Gastrocnemius medialis (tissue), 4 donors: ENCODE results near the gene VPS37D. TPM values are rescaled to one million over a fixed set of nuclear protein-coding genes. Genes with fewer than 3 reads are reported as not detected.

ENCODE experiments used
- ATAC-seq, 2 donors: fragments of 150-250 bp; one replicate each; pipeline ENCODE4 v1.9.1; 2016
- DNase-seq, 2 donors: peaks; one replicate each; pipeline ENCODE4 v3.0.0-alpha.2; 2019
- H3K27ac ChIP-seq, 4 donors: fragments of 200-600 bp; sonication (generic); 1 replicate in 1 of 4; 2 replicates in 3 of 4; pipeline ENCODE4 v1.5.1; 2016 to 2018; ENCODE audit warnings: mild to moderate bottlenecking in 2 of 4, moderate library complexity in 1 of 4
- H3K27me3 ChIP-seq, 3 donors: fragments of 200-600 bp; sonication (generic) in 2 of 3; 1 replicate in 1 of 3; 2 replicates in 2 of 3; pipeline versions ENCODE4 v1.5.1 to v1.6.0; 2016 to 2019; ENCODE audit warnings: mild to moderate bottlenecking in 1 of 3, moderate library complexity in 1 of 3
- H3K36me3 ChIP-seq, 2 donors: fragments of 200-600 bp; sonication (generic) in 1 of 2; one replicate each; pipeline ENCODE4 v1.5.1; 2017 to 2018
- H3K4me1 ChIP-seq, 2 donors: fragments of 200-600 bp; sonication (generic) in 1 of 2; one replicate each; pipeline ENCODE4 v1.5.1; 2016 to 2017; ENCODE audit warnings: mild to moderate bottlenecking in 2 of 2
- H3K4me3 ChIP-seq, 4 donors: fragments of 200-600 bp; sonication (generic) in 3 of 4; 1 replicate in 1 of 4; 2 replicates in 3 of 4; pipeline ENCODE4 v1.5.1; 2016 to 2019; ENCODE audit warnings: mild to moderate bottlenecking in 2 of 4
- H3K9me3 ChIP-seq, 3 donors: fragments of 200-600 bp; sonication (generic) in 2 of 3; 1 replicate in 1 of 3; 2 replicates in 2 of 3; pipeline ENCODE4 v1.5.1; 2016 to 2019
- CTCF ChIP-seq, 5 experiments: fragments of 450-650 bp in 3 of 5; fragments of 200-600 bp in 2 of 5; sonication (generic) in 2 of 5; IDR thresholded peaks in 4 of 5; conservative IDR thresholded peaks in 1 of 5; 1 replicate in 4 of 5; 2 replicates in 1 of 5; pipeline ENCODE4 v1.5.1; 2016 to 2019; ENCODE audit warnings: antibody characterized with exemption in 5 of 5, mild to moderate bottlenecking in 3 of 5, moderate library complexity in 3 of 5
- POLR2A ChIP-seq, 2 donors: fragments of 450-650 bp; IDR thresholded peaks; one replicate each; pipeline ENCODE4 v1.6.1; 2017; ENCODE audit warnings: antibody characterized with exemption in 2 of 2, mild to moderate bottlenecking in 2 of 2, moderate library complexity in 2 of 2
- in situ Hi-C, 4 donors: fragments of 200-750 bp; cut with MboI; loops; one replicate each; pipeline versions ENCODE4 v1.15.0 to v1.8.0; 2017; ENCODE audit warnings: low sequenced_read_pairs in 4 of 4
- intact Hi-C: fragments of 100-400 bp; cut with DNase I; formaldehyde crosslinking; loops from one replicate; pipeline ENCODE4 v1.15.1; 2023; ENCODE audit warnings: low total_unique reads
- total RNA-seq, 4 donors: library from RNA; depleted of rRNA; stranded (reverse); fragments of >200 nt; gene quantifications; one replicate each; pipeline versions ENCODE4 v1.1.0 to v1.2.3, GENCODE V29; 2016

The VPS37D gene
- total RNA-seq, 4 donors from 2014 or later = 0.64 to 2.5 (median 1.4) TPM

DNA sequence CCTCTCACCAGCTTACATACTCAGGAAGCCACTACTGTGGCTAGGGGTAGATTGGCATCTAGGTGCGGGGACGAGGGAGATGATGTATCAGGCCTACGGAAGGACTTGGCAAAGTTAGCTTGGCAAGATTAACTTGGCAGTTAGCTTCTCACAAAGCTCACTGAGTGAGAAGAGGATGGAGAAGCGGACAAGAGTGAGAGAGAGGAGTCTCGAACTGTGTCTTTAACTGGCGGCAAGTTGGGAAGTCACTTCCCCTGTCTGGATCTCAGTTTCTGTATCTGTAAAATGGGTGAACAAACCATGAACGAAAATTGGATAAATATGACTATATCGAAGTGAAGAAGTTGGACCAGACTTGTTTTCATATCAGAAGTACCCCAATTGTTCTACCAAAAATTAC is 33.8 kb upstream of the VPS37D start:
- Histone ChIP-seq H3K4me1 (no peaks in the 10 kb centered on the region), H3K9me3 (no peaks in the 10 kb centered on the region), H3K27me3 (peaks cover 8 to 17% (median 8%) of the 10 kb centered on the region in 3 donors), H3K27ac (no peak overlapping the region), H3K36me3 (no peaks in the 10 kb centered on the region), H3K4me3 (no peak overlapping the region)
- intact Hi-C loops = no loop called here
- ATAC-seq = no peak
- DNase-seq = no peak
- no peak for TF ChIP-seq CTCF (IDR thresholded peaks at IDR 0.05 in 4 of 5, conservative IDR thresholded peaks at IDR 0.05 in 1 of 5)
- TF ChIP-seq POLR2A (IDR thresholded peaks at IDR 0.05) = no peak
- in situ Hi-C loops = no loop called here

GRCh38 chr7:73635428-73636200 is 32.0 kb upstream of the VPS37D start:
- Histone ChIP-seq H3K27me3 (peaks cover 0 to 9% (median 8%) of the 10 kb centered on the region in 3 donors), H3K9me3 (no peaks in the 10 kb centered on the region), H3K4me1 (no peaks in the 10 kb centered on the region), H3K36me3 (no peaks in the 10 kb centered on the region), H3K27ac (no peak overlapping the region), H3K4me3 (no peak overlapping the region)
- intact Hi-C loops = no loop called here
- ATAC-seq (no peak), DNase-seq (no peak)
- in situ Hi-C loops = no loop called here
- no peak for TF ChIP-seq POLR2A (IDR thresholded peaks at IDR 0.05)
- no peak for TF ChIP-seq CTCF (IDR thresholded peaks at IDR 0.05 in 4 of 5, conservative IDR thresholded peaks at IDR 0.05 in 1 of 5)

DNA sequence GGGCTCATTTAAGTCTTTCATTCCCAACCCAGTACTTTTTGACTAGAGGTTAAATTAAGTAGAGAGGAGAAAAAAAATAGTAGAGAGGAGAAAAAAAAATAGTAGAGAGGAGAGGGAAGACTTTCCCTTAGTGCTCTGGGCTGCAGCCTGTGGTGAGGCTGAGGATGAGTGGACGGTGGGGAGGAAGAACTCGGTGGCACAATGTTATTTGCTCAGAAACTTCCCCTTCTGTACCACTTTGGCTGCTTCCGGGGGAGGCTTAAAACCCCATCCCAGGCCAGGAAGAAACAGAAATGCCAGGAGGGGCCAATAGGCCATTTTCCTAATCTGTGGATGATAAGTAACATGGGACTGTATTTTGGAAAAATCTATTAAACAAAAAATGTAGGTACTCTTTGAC is 28.7 kb upstream of the VPS37D start:
- Histone ChIP-seq H3K36me3 (no peaks in the 10 kb centered on the region), H3K4me3 (no peak overlapping the region), H3K4me1 (no peaks in the 10 kb centered on the region), H3K27me3 (peaks cover 0 to 7% (median 5%) of the 10 kb centered on the region in 3 donors), H3K9me3 (no peaks in the 10 kb centered on the region), H3K27ac (no peak overlapping the region)
- in situ Hi-C loops (no loop called here), intact Hi-C loops (no loop called here)
- ATAC-seq (no peak), DNase-seq (no peak)
- TF ChIP-seq CTCF (IDR thresholded peaks at IDR 0.05 in 4 of 5, conservative IDR thresholded peaks at IDR 0.05 in 1 of 5) (no peak), POLR2A (IDR thresholded peaks at IDR 0.05) (no peak)

DNA sequence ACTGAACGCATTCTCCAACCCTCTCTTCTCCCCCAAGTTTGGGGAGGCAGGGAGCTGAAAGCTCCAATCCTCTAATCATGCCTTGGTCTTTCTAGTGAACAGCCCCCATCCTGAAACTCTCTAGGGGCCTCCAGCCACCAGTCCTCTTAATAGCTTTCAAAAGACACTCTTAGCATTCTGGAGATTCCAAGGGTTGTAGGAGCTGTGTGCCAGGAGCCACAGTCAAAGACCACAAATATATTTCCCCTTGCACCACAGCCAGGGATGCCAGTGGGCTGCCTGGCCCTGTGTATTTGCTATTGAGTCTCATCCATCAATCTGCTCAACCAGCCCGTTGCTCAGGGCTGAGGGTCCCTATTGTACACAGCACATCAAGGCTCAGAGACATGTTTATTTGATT is 24.8 kb upstream of the VPS37D start:
- DNase-seq (no peak), ATAC-seq (no peak)
- H3K27me3 ChIP-seq = peaks cover 11 to 22% (median 13%) of the 10 kb centered on the region in 3 donors
- H3K27ac ChIP-seq = no peak overlapping the region
- in situ Hi-C loops = no loop called here
- intact Hi-C loops = no loop called here
- no peaks in the 10 kb centered on the region for H3K4me1 ChIP-seq
- TF ChIP-seq CTCF (IDR thresholded peaks at IDR 0.05 in 4 of 5, conservative IDR thresholded peaks at IDR 0.05 in 1 of 5) (no peak), POLR2A (IDR thresholded peaks at IDR 0.05) (no peak)
- no peak overlapping the region for H3K4me3 ChIP-seq
- no peaks in the 10 kb centered on the region for H3K9me3 ChIP-seq
- H3K36me3 ChIP-seq = no peaks in the 10 kb centered on the region
